Activated CD4-positive, alpha-beta T cell treated with anti-CD3 and anti-CD28 coated beads for 36 hours (primary cell): Measurements from ENCODE around the gene ATG13. TPM values are rescaled to one million over a fixed set of nuclear protein-coding genes. Genes with fewer than 3 reads are reported as not detected.

Source experiments
- ATAC-seq: fragments of 200-7000 bp; cut with Tn5 transposase; one replicate; pipeline ENCODE4 v1.10.0; 2021; ENCODE audit warnings: mild to moderate bottlenecking, moderate library complexity
- CTCF ChIA-PET: fragments of 350-600 bp; sonication (Branson Sonifier 250); formaldehyde crosslinking; loops from one replicate; lab custom pipeline; 2021; ENCODE audit warnings: antibody characterized with exemption; lab: Charles Lee
- POLR2A ChIA-PET: fragments of 350-600 bp; sonication (Branson Sonifier 250); formaldehyde crosslinking; loops from one replicate; lab custom pipeline; 2021; ENCODE audit warnings: antibody characterized with exemption, inconsistent platforms; lab: Charles Lee
- DNase-seq: peaks from one replicate; pipeline ENCODE4 v3.0.0-alpha.2; 2020
- H3K27ac Mint-ChIP-seq: one replicate; pipeline ENCODE4 v1.8.0; 2021; ENCODE audit warnings: mixed read lengths
- H3K27me3 Mint-ChIP-seq: one replicate; pipeline ENCODE4 v1.8.0; 2021; ENCODE audit warnings: mixed read lengths
- H3K36me3 Mint-ChIP-seq: one replicate; pipeline ENCODE4 v1.8.0; 2021; ENCODE audit warnings: low read depth, mixed read lengths
- H3K4me1 Mint-ChIP-seq: one replicate; pipeline ENCODE4 v1.8.0; 2021; ENCODE audit warnings: mixed read lengths
- H3K4me3 Mint-ChIP-seq: one replicate; pipeline ENCODE4 v1.8.0; 2021; ENCODE audit warnings: mild to moderate bottlenecking, moderate library complexity, mixed read lengths
- H3K9me3 Mint-ChIP-seq: one replicate; pipeline ENCODE4 v1.8.0; 2021; ENCODE audit warnings: low read depth, mixed read lengths
- intact Hi-C, 2 experiments: fragments of 100-400 bp; cut with DNase I in 1 of 2; cut with micrococcal nuclease in 1 of 2; formaldehyde crosslinking; loops; one replicate each; pipeline versions ENCODE4 v1.14.2 to v1.15.1; 2022 to 2024; cut with DNase I, micrococcal nuclease
- total RNA-seq, 2 experiments: library from RNA; stranded (reverse); gene quantifications; one replicate each; pipeline ENCODE4 v1.2.3, GENCODE V29; 2021

ATG13 gene
- total RNA-seq, 2 experiments from 2014 or later = 39.4 to 56.4 TPM

- ChIA-PET CTCF (interaction anchor here (0.8 kb wide), 1 partner anchor 113 kb away, joined by 3 read pairs; no protein-coding TSS in a partner anchor), POLR2A (interaction anchor here (0.5 to 0.6 kb wide), 2 partner anchors 52 to 162 kb away, joined by 3 to 5 read pairs; no protein-coding TSS in a partner anchor)
- DNase-seq (no peak), ATAC-seq (no peak)
- peaks cover 29% of the 10 kb centered on the region for H3K36me3 Mint-ChIP-seq
- intact Hi-C loops = no loop called here
- no peaks in the 10 kb centered on the region for H3K9me3 Mint-ChIP-seq
- H3K4me3 Mint-ChIP-seq = no peak overlapping the region
- peaks cover 5% of the 10 kb centered on the region for H3K4me1 Mint-ChIP-seq
- no peaks in the 10 kb centered on the region for H3K27me3 Mint-ChIP-seq
- no peak overlapping the region for H3K27ac Mint-ChIP-seq
Measured at GRCh38 chr11:46643531-46643930, 26.2 kb downstream of the ATG13 start.

GRCh38 chr11:46643986-46644385 is 26.6 kb downstream of the ATG13 start:
- H3K9me3 Mint-ChIP-seq = no peaks in the 10 kb centered on the region
- H3K27ac Mint-ChIP-seq = no peak overlapping the region
- H3K27me3 Mint-ChIP-seq = no peaks in the 10 kb centered on the region
- no peak for ATAC-seq
- no peak overlapping the region for H3K4me3 Mint-ChIP-seq
- CTCF ChIA-PET = interaction anchor here (0.6 to 0.8 kb wide), 2 partner anchors 53 to 113 kb away, joined by 3 to 6 read pairs; no protein-coding TSS in a partner anchor
- peaks cover 5% of the 10 kb centered on the region for H3K4me1 Mint-ChIP-seq
- POLR2A ChIA-PET = interaction anchor here (0.6 kb wide), 1 partner anchor 161 kb away, joined by 3 read pairs; no protein-coding TSS in a partner anchor
- no peak for DNase-seq
- peaks cover 28% of the 10 kb centered on the region for H3K36me3 Mint-ChIP-seq
- intact Hi-C loops = no loop called here

GRCh38 chr11:46649180-46649738 is 31.9 kb downstream of the ATG13 start:
- H3K9me3 Mint-ChIP-seq = no peaks in the 10 kb centered on the region
- H3K27me3 Mint-ChIP-seq = no peaks in the 10 kb centered on the region
- DNase-seq = no peak
- intact Hi-C loops = no loop called here
- H3K36me3 Mint-ChIP-seq = peaks cover 16% of the 10 kb centered on the region
- no peak overlapping the region for H3K27ac Mint-ChIP-seq
- POLR2A ChIA-PET = no interaction called here
- H3K4me1 Mint-ChIP-seq = no peaks in the 10 kb centered on the region
- ATAC-seq = no peak
- CTCF ChIA-PET = no interaction called here
- no peak overlapping the region for H3K4me3 Mint-ChIP-seq

GRCh38 chr11:46655631-46656030 is 38.3 kb downstream of the ATG13 start:
- Mint-ChIP-seq H3K4me3 (no peak overlapping the region), H3K27me3 (no peaks in the 10 kb centered on the region), H3K36me3 (peaks cover 13% of the 10 kb centered on the region), H3K27ac (no peak overlapping the region), H3K9me3 (no peaks in the 10 kb centered on the region), H3K4me1 (no peaks in the 10 kb centered on the region)
- ChIA-PET POLR2A (no interaction called here), CTCF (no interaction called here)
- no peak for DNase-seq
- intact Hi-C loops = no loop called here
- no peak for ATAC-seq

- no peak for ATAC-seq
- peaks cover 13% of the 10 kb centered on the region for H3K36me3 Mint-ChIP-seq
- H3K4me1 Mint-ChIP-seq = no peaks in the 10 kb centered on the region
- POLR2A ChIA-PET = interaction anchor here (0.7 kb wide), 1 partner anchor 954 kb away, joined by 4 read pairs; no protein-coding TSS in a partner anchor
- H3K27ac Mint-ChIP-seq = no peak overlapping the region
- intact Hi-C loops = no loop called here
- DNase-seq = no peak
- no peaks in the 10 kb centered on the region for H3K9me3 Mint-ChIP-seq
- H3K4me3 Mint-ChIP-seq = no peak overlapping the region
- CTCF ChIA-PET = interaction anchor here (0.6 to 0.7 kb wide), 2 partner anchors 58 to 317 kb away, joined by 3 read pairs; no protein-coding TSS in a partner anchor
- no peaks in the 10 kb centered on the region for H3K27me3 Mint-ChIP-seq
Measured at GRCh38 chr11:46657186-46657585, 39.8 kb downstream of the ATG13 start.

GRCh38 chr11:46658259-46658658 is 40.9 kb downstream of the ATG13 start:
- CTCF ChIA-PET = no interaction called here
- POLR2A ChIA-PET = no interaction called here
- ATAC-seq = no peak
- Mint-ChIP-seq H3K36me3 (peaks cover 13% of the 10 kb centered on the region), H3K9me3 (no peaks in the 10 kb centered on the region), H3K27ac (no peak overlapping the region), H3K4me3 (no peak overlapping the region), H3K4me1 (no peaks in the 10 kb centered on the region), H3K27me3 (no peaks in the 10 kb centered on the region)
- intact Hi-C loops = no loop called here
- no peak for DNase-seq

GRCh38 chr11:46659908-46660307 is 42.6 kb downstream of the ATG13 start:
- peaks cover 13% of the 10 kb centered on the region for H3K36me3 Mint-ChIP-seq
- intact Hi-C loops = no loop called here

GRCh38 chr11:46661836-46662235 is 44.5 kb downstream of the ATG13 start:
- H3K9me3 Mint-ChIP-seq = no peaks in the 10 kb centered on the region
- ChIA-PET CTCF (interaction anchor here (0.5 kb wide), 1 partner anchor 677 kb away, joined by 3 read pairs; no protein-coding TSS in a partner anchor), POLR2A (no interaction called here)
- intact Hi-C loops = no loop called here
- no peaks in the 10 kb centered on the region for H3K4me1 Mint-ChIP-seq
- no peak overlapping the region for H3K27ac Mint-ChIP-seq
- no peak for ATAC-seq
- H3K4me3 Mint-ChIP-seq = no peak overlapping the region
- H3K27me3 Mint-ChIP-seq = no peaks in the 10 kb centered on the region
- DNase-seq = no peak
- H3K36me3 Mint-ChIP-seq = peaks cover 20% of the 10 kb centered on the region

More at GRCh38 chr11:46659908-46660307, 42.6 kb downstream of the ATG13 start:
- ChIA-PET POLR2A (no interaction called here), CTCF (no interaction called here)
- ATAC-seq (no peak), DNase-seq (no peak)
- Mint-ChIP-seq H3K27me3 (no peaks in the 10 kb centered on the region), H3K27ac (no peak overlapping the region), H3K4me1 (no peaks in the 10 kb centered on the region), H3K9me3 (no peaks in the 10 kb centered on the region), H3K4me3 (no peak overlapping the region)

GRCh38 chr11:46662366-46662765 is 45.0 kb downstream of the ATG13 start:
- CTCF ChIA-PET = interaction anchor here (0.6 kb wide), 1 partner anchor 698 kb away, joined by 3 read pairs; no protein-coding TSS in a partner anchor
- no peak overlapping the region for H3K4me3 Mint-ChIP-seq
- peaks cover 21% of the 10 kb centered on the region for H3K36me3 Mint-ChIP-seq
- intact Hi-C loops = no loop called here
- no peaks in the 10 kb centered on the region for H3K4me1 Mint-ChIP-seq
- POLR2A ChIA-PET = no interaction called here
- ATAC-seq = no peak
- no peaks in the 10 kb centered on the region for H3K9me3 Mint-ChIP-seq
- H3K27ac Mint-ChIP-seq = no peak overlapping the region
- DNase-seq = no peak
- H3K27me3 Mint-ChIP-seq = no peaks in the 10 kb centered on the region

GRCh38 chr11:46663277-46663940 is 46.1 kb downstream of the ATG13 start:
- ChIA-PET POLR2A (no interaction called here), CTCF (interaction anchor here (0.7 to 1.2 kb wide), 3 partner anchors 9 to 37 kb away, joined by 3 read pairs; partner anchors contain the start of genes ARHGAP1 and ZNF408)
- no peak overlapping the region for H3K27ac Mint-ChIP-seq
- H3K4me1 Mint-ChIP-seq = no peaks in the 10 kb centered on the region
- H3K9me3 Mint-ChIP-seq = no peaks in the 10 kb centered on the region
- intact Hi-C loops = no loop called here
- peaks cover 15% of the 10 kb centered on the region for H3K36me3 Mint-ChIP-seq
- ATAC-seq (no peak), DNase-seq (no peak)
- no peaks in the 10 kb centered on the region for H3K27me3 Mint-ChIP-seq
- no peak overlapping the region for H3K4me3 Mint-ChIP-seq

GRCh38 chr11:46664612-46665011 is 47.3 kb downstream of the ATG13 start:
- POLR2A ChIA-PET = no interaction called here
- CTCF ChIA-PET = no interaction called here
- Mint-ChIP-seq H3K27me3 (no peaks in the 10 kb centered on the region), H3K4me1 (peaks cover 4% of the 10 kb centered on the region), H3K9me3 (no peaks in the 10 kb centered on the region), H3K4me3 (no peak overlapping the region), H3K27ac (no peak overlapping the region), H3K36me3 (peaks cover 16% of the 10 kb centered on the region)
- intact Hi-C loops = no loop called here
- DNase-seq = no peak
- ATAC-seq = no peak

- intact Hi-C loops = no loop called here
- Mint-ChIP-seq H3K27ac (no peak overlapping the region), H3K27me3 (no peaks in the 10 kb centered on the region), H3K4me3 (no peak overlapping the region), H3K9me3 (no peaks in the 10 kb centered on the region), H3K4me1 (peaks cover 9% of the 10 kb centered on the region), H3K36me3 (peaks cover 17% of the 10 kb centered on the region)
- CTCF ChIA-PET = interaction anchor here (0.7 kb wide), 1 partner anchor 132 kb away, joined by 3 read pairs; no protein-coding TSS in a partner anchor
- ATAC-seq (no peak), DNase-seq (no peak)
- POLR2A ChIA-PET = no interaction called here
Measured at GRCh38 chr11:46665356-46665755, 48.0 kb downstream of the ATG13 start.
